DMS79 treated with DMSO at 0.1 percent for 48 hours (cell line): ENCODE measurements around the gene GSDME.

Experiments
- DNase-seq: peaks from one replicate; lab custom pipeline; 2025; lab: John Stamatoyannopoulos, UW

GSDME gene

GRCh38 chr7:24653316-24654085 is 103.8 kb downstream of the GSDME start:
- no peak for DNase-seq

- DNase-seq, result no peak
Measured at GRCh38 chr7:24652251-24652939, 104.9 kb downstream of the GSDME start.
